MCF 10A (cell line): ENCODE measurements around the gene RASGEF1C. TPM values are rescaled to one million over a fixed set of nuclear protein-coding genes. Genes with fewer than 3 reads are reported as not detected.

ENCODE experiments used
- BruUV-seq: library from RNA; stranded (reverse); fragments of 400-500 nt; replicated peaks from 2 replicates; lab custom pipeline; 2021; lab: Mats Ljungman, UMichigan
- CTCF ChIA-PET: fragments of 300-600 bp; sonication (Branson Sonifier 250); formaldehyde crosslinking; extraction: SDS; loops from one replicate; lab custom pipeline; 2021; ENCODE audit warnings: antibody characterized with exemption, inconsistent platforms; lab: Yijun Ruan, JAX
- POLR2A ChIA-PET: fragments of 300-600, 350-650 bp; sonication (Branson Sonifier 250); formaldehyde crosslinking; extraction: SDS; loops from one replicate; lab custom pipeline; 2020; ENCODE audit warnings: antibody characterized with exemption, inconsistent platforms; lab: Yijun Ruan, JAX
- DNase-seq: peaks from one replicate; pipeline ENCODE4 v3.0.0-alpha.2; 2018; ENCODE audit not compliant: unreplicated experiment
- H3K27ac Mint-ChIP-seq: one replicate; pipeline ENCODE4 v1.8.0; 2022; ENCODE audit warnings: mild to moderate bottlenecking, low read depth, mixed read lengths; ENCODE audit not compliant: unreplicated experiment
- H3K27me3 Mint-ChIP-seq: one replicate; pipeline ENCODE4 v1.8.0; 2022; ENCODE audit warnings: mixed read lengths; ENCODE audit not compliant: insufficient read depth, unreplicated experiment
- H3K36me3 Mint-ChIP-seq: one replicate; pipeline ENCODE4 v1.8.0; 2022; ENCODE audit warnings: mild to moderate bottlenecking, moderate library complexity, mixed read lengths; ENCODE audit not compliant: insufficient read depth, unreplicated experiment
- H3K4me1 Mint-ChIP-seq: one replicate; pipeline ENCODE4 v1.8.0; 2022; ENCODE audit warnings: mixed read lengths; ENCODE audit not compliant: insufficient read depth, unreplicated experiment
- H3K4me3 Mint-ChIP-seq: one replicate; pipeline ENCODE4 v1.8.0; 2022; ENCODE audit warnings: mild to moderate bottlenecking, moderate library complexity, mixed read lengths; ENCODE audit not compliant: unreplicated experiment
- H3K9me3 Mint-ChIP-seq: one replicate; pipeline ENCODE4 v1.8.0; 2022; ENCODE audit warnings: mixed read lengths; ENCODE audit not compliant: unreplicated experiment
- CTCF ChIP-seq: fragments of 200-600 bp; IDR thresholded peaks from one replicate; pipeline ENCODE4 v1.8.0; 2022; ENCODE audit warnings: antibody characterized with exemption, mild to moderate bottlenecking; ENCODE audit not compliant: unreplicated experiment
- intact Hi-C: fragments of 100-400 bp; cut with micrococcal nuclease; formaldehyde crosslinking; loops from 2 replicates; pipeline ENCODE4 v1.14.1; 2022
- total RNA-seq: library from RNA; stranded (reverse); gene quantifications from 2 replicates; pipeline ENCODE4 v1.2.3, GENCODE V29; 2022

RASGEF1C gene
- total RNA-seq, 1 experiment from 2014 or later: not detected

- intact Hi-C loops: no loop called here
- H3K36me3 Mint-ChIP-seq: peaks cover 6% of the 10 kb centered on the region
- TF ChIP-seq CTCF: no peak
- no peak overlapping the region for H3K27ac Mint-ChIP-seq
- H3K4me1 Mint-ChIP-seq: no peaks in the 10 kb centered on the region
- no peak overlapping the region for H3K4me3 Mint-ChIP-seq
- H3K9me3 Mint-ChIP-seq: peaks cover 32% of the 10 kb centered on the region
- BruUV-seq: no TSS peak
- ChIA-PET POLR2A (no interaction called here), CTCF (no interaction called here)
- no peaks in the 10 kb centered on the region for H3K27me3 Mint-ChIP-seq
- no peak for DNase-seq
These were observed 102.0 kb downstream of the RASGEF1C start for GRCh38 chr5:180107005-180107404.

- ChIA-PET CTCF (interaction anchor here (0.6 to 1.4 kb wide), 2 partner anchors 14 to 19 kb away, joined by 3 to 4 read pairs; no protein-coding TSS in a partner anchor), POLR2A (no interaction called here)
- Mint-ChIP-seq H3K27ac (no peak overlapping the region), H3K27me3 (no peaks in the 10 kb centered on the region), H3K36me3 (peaks cover 6% of the 10 kb centered on the region), H3K9me3 (peaks cover 32% of the 10 kb centered on the region), H3K4me3 (no peak overlapping the region), H3K4me1 (no peaks in the 10 kb centered on the region)
- intact Hi-C loops: no loop called here
- no peak for TF ChIP-seq CTCF
- peak; percentile 34 for DNase-seq
- BruUV-seq: no TSS peak
These were observed 103.1 kb downstream of the RASGEF1C start for GRCh38 chr5:180105827-180106312.

DNA sequence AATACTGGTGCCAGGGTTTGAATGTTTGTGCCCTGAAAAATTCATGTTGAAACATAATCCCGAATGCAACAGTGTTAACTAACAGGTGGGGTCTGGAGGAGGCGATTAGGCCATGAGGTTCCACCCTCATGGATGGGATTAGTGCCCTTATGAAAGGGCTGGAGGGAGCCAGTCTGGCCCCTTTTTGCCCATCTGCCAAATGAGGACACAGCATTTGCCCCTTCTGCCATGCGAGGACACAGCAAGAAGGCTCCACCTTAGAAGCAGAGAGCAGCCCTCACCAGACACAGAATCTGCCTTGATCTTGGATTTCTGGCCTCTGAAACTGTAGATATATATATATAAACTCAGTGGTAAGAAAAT is 104.9 kb downstream of the RASGEF1C start:
- ChIA-PET CTCF (interaction anchor here (0.6 kb wide), 1 partner anchor 19 kb away, joined by 3 read pairs; no protein-coding TSS in a partner anchor), POLR2A (no interaction called here)
- Mint-ChIP-seq H3K4me3 (no peak overlapping the region), H3K27ac (no peak overlapping the region), H3K27me3 (no peaks in the 10 kb centered on the region), H3K36me3 (peaks cover 6% of the 10 kb centered on the region), H3K9me3 (peaks cover 25% of the 10 kb centered on the region), H3K4me1 (no peaks in the 10 kb centered on the region)
- intact Hi-C loops: no loop called here
- DNase-seq: no peak
- BruUV-seq: no TSS peak
- no peak for TF ChIP-seq CTCF

- POLR2A ChIA-PET: no interaction called here
- peaks cover 22% of the 10 kb centered on the region for H3K9me3 Mint-ChIP-seq
- no TSS peak for BruUV-seq
These were observed 105.4 kb downstream of the RASGEF1C start for GRCh38 chr5:180103487-180104167.

More at GRCh38 chr5:180103487-180104167, 105.4 kb downstream of the RASGEF1C start:
- H3K4me1 Mint-ChIP-seq: no peaks in the 10 kb centered on the region
- intact Hi-C loops: no loop called here
- no peak for DNase-seq
- no peaks in the 10 kb centered on the region for H3K27me3 Mint-ChIP-seq
- no peak overlapping the region for H3K4me3 Mint-ChIP-seq
- H3K36me3 Mint-ChIP-seq: peaks cover 4% of the 10 kb centered on the region
- no peak overlapping the region for H3K27ac Mint-ChIP-seq
- no peak for TF ChIP-seq CTCF
- CTCF ChIA-PET: no interaction called here
